NT2/D1 (cell line): ENCODE data around the gene PBRM1.

Experiments
- YY1 ChIP-seq: IDR thresholded peaks from 2 replicates; pipeline ENCODE4 v1.6.1; 2011; ENCODE audit not compliant: insufficient read length, insufficient read depth
- ZNF274 ChIP-seq: IDR thresholded peaks from 2 replicates; pipeline ENCODE4 v1.6.1; 2011; ENCODE audit warnings: mild to moderate bottlenecking, low read depth, low read length

GRCh38 chr3:52504977-52505376, 180.7 kb downstream of the PBRM1 start:
- TF ChIP-seq YY1: no peak
- no peak for TF ChIP-seq ZNF274
